Common myeloid progenitor, CD34-positive (primary cell): ENCODE results near the gene CSNK1G1.
"Not testable (repeated sequence)": the region's sequence is repeated elsewhere in the genome, so short reads cannot be mapped to it uniquely, and the experiment has no call there.

Experiments
- CTCF ChIA-PET: fragments of 350-600 bp; sonication (Branson Sonifier 250); formaldehyde crosslinking; loops from one replicate; lab custom pipeline; 2021; ENCODE audit warnings: antibody characterized with exemption; lab: Charles Lee
- POLR2A ChIA-PET: fragments of 350-600 bp; sonication (Branson Sonifier 250); formaldehyde crosslinking; loops from one replicate; lab custom pipeline; 2021; ENCODE audit warnings: antibody characterized with exemption; lab: Charles Lee
- DNase-seq, 3 donors: peaks; one replicate each; pipeline versions ENCODE4 v3.0.0 to v3.0.0-alpha.2; 2013
- H3K27ac ChIP-seq, 2 experiments: 1 replicate in 1 of 2; 2 replicates in 1 of 2; pipeline ENCODE4 v1.7.0; 2013; ENCODE audit warnings: inconsistent platforms in 2 of 2, low read length in 2 of 2, mild to moderate bottlenecking in 2 of 2, low read depth in 1 of 2, moderate library complexity in 1 of 2; ENCODE audit not compliant: severe bottlenecking in 2 of 2, insufficient read depth in 1 of 2, poor library complexity in 1 of 2
- H3K27me3 ChIP-seq, 5 experiments: replicated peaks in 2 of 5; 1 replicate in 3 of 5; 2 replicates in 2 of 5; pipeline versions ENCODE4 v1.6.1 to v1.7.0; 2013; ENCODE audit warnings: low read length in 4 of 5, mild to moderate bottlenecking in 2 of 5, moderate library complexity in 2 of 5, inconsistent platforms in 1 of 5; ENCODE audit not compliant: insufficient read depth in 5 of 5, control insufficient read depth in 4 of 5
- H3K36me3 ChIP-seq, 4 experiments: 1 replicate in 2 of 4; 2 replicates in 2 of 4; pipeline versions ENCODE4 v1.6.1 to v1.7.0; 2013; ENCODE audit warnings: low read length in 3 of 4, control low read depth in 1 of 4, mild to moderate bottlenecking in 1 of 4; ENCODE audit not compliant: control insufficient read depth in 4 of 4, insufficient read depth in 4 of 4
- H3K4me1 ChIP-seq, 4 experiments: 1 replicate in 3 of 4; 2 replicates in 1 of 4; pipeline versions ENCODE4 v1.6.1 to v1.7.1; 2013; ENCODE audit warnings: low read length in 3 of 4, mild to moderate bottlenecking in 3 of 4, control low read depth in 1 of 4, inconsistent platforms in 1 of 4, moderate library complexity in 1 of 4; ENCODE audit not compliant: control insufficient read depth in 4 of 4, insufficient read depth in 4 of 4; ENCODE audit errors: control extremely low read depth in 1 of 4
- H3K4me3 ChIP-seq, 7 experiments: 1 replicate in 4 of 7; 2 replicates in 3 of 7; pipeline versions ENCODE4 v1.5.1 to v1.7.0; 2013; ENCODE audit warnings: mild to moderate bottlenecking in 7 of 7, low read length in 6 of 7, moderate library complexity in 6 of 7, inconsistent platforms in 2 of 7, low read depth in 2 of 7, control low read depth in 1 of 7; ENCODE audit not compliant: insufficient read depth in 4 of 7, control insufficient read depth in 1 of 7; ENCODE audit errors: extremely low read depth in 1 of 7
- H3K9me3 ChIP-seq, 5 experiments: 1 replicate in 4 of 5; 2 replicates in 1 of 5; pipeline versions ENCODE4 v1.6.1 to v1.7.1; 2013; ENCODE audit warnings: low read length in 4 of 5, mild to moderate bottlenecking in 2 of 5, inconsistent platforms in 1 of 5, low read depth in 1 of 5, moderate library complexity in 1 of 5; ENCODE audit not compliant: control insufficient read depth in 4 of 5, insufficient read depth in 2 of 5; ENCODE audit errors: control extremely low read depth in 1 of 5
- WGBS: methylation state at CpG from one replicate; pipeline ENCODE4 v1.1.5; 2013; ENCODE audit not compliant: insufficient coverage; 5-methylcytosine and 5-hydroxymethylcytosine counted together

CSNK1G1 gene

DNA sequence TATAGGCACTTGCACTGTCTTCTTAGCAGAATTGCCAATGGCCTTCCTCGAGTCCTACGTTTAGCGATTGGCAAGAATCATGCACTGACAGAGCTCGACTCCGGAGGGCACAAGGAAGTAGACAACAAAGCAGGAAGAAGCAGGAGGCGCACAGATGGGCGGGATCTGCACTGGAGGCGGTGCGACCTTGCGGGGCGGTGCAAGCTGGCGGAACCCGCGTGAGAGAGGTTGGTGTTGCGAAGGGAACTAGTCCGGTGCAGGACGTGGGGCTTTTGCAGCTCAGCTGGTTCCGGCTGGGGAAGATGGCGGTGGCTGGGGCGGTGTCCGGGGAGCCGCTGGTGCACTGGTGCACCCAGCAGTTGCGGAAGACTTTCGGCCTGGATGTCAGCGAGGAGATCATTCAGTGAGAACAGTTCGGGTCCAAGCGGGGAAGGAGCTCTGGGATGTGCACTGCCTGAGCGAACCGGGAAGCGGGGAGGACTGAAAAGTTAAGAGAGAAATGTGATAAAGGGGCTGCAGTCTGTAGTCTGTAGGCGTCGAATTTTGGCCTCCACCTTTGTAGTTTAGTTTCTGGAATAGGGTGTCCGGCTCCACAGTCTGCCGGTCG, 31.7 kb upstream of the CSNK1G1 start, which contains the start of gene TRIP4:
Gene TRIP4, plus strand, starts transcription at position 275 of the 607 bp plus-strand sequence. Its CDS starts 28 bp downstream, at position 303.
- Histone ChIP-seq H3K27ac (peak within 1 kb of the TSS; percentile 37 to 74), H3K36me3 (peaks cover 0 to 2% (median 0%) of the 10 kb centered on the region in 4 experiments), H3K4me3 (peak within 1 kb of the TSS; percentile 85 to 100 (median 96)), H3K9me3 (no peaks in the 10 kb centered on the region), H3K4me1 (peaks cover 8 to 18% (median 11%) of the 10 kb centered on the region in 4 experiments), H3K27me3 (no peaks in the 10 kb centered on the region)
- ChIA-PET POLR2A (interaction anchor here (0.8 kb wide), 1 partner anchor 11 kb away, joined by 4 read pairs; no protein-coding TSS in a partner anchor), CTCF (interaction anchor here (0.5 to 1.6 kb wide), 3 partner anchors 32 to 266 kb away, joined by 3 to 4 read pairs (median 3); partner anchors contain the start of gene CSNK1G1)
- under 1% methylated on average over 30 of the region's 35 CpGs for WGBS
- peak; percentile 97 to 99 (median 99) for DNase-seq

GRCh38 chr15:64386291-64386690, 30.3 kb upstream of the CSNK1G1 start:
- no peaks in the 10 kb centered on the region for H3K27me3 ChIP-seq
- no peak for DNase-seq
- H3K27ac ChIP-seq: no peak overlapping the region
- peak overlapping the region in 1 of 7 experiments; percentile 100 for H3K4me3 ChIP-seq
- 80% methylated on average over 1 of the region's 7 CpGs for WGBS
- POLR2A ChIA-PET: no interaction called here
- H3K36me3 ChIP-seq: peaks cover 0 to 2% (median 0%) of the 10 kb centered on the region in 4 experiments
- peaks cover 11 to 18% (median 16%) of the 10 kb centered on the region in 4 experiments for H3K4me1 ChIP-seq
- no peaks in the 10 kb centered on the region for H3K9me3 ChIP-seq
- CTCF ChIA-PET: no interaction called here

- peaks cover 0 to 5% (median 0%) of the 10 kb centered on the region in 4 experiments for H3K36me3 ChIP-seq
- no peaks in the 10 kb centered on the region for H3K9me3 ChIP-seq
- no peak overlapping the region for H3K27ac ChIP-seq
- no peak for DNase-seq
- H3K4me3 ChIP-seq: no peak overlapping the region
- H3K27me3 ChIP-seq: no peaks in the 10 kb centered on the region
- H3K4me1 ChIP-seq: peaks cover 11 to 33% (median 29%) of the 10 kb centered on the region in 4 experiments
- ChIA-PET POLR2A (no interaction called here), CTCF (interaction anchor here (0.6 kb wide), 1 partner anchor 165 kb away, joined by 3 read pairs; no protein-coding TSS in a partner anchor)
- WGBS: no CpG with 5 or more reads among the region's 2 CpGs
Measured at GRCh38 chr15:64383760-64384159, 27.8 kb upstream of the CSNK1G1 start.

GRCh38 chr15:64381000-64381751, 25.2 kb upstream of the CSNK1G1 start, which contains the start of gene PCLAF:
Gene PCLAF, minus strand, starts transcription at chr15:64381441. Its CDS starts 70 bp downstream, at chr15:64381371.
- CTCF ChIA-PET: interaction anchor here (1.5 kb wide), 1 partner anchor 171 kb away, joined by 3 read pairs; no protein-coding TSS in a partner anchor
- peak; percentile 94 to 97 (median 97) for DNase-seq
- peak within 1 kb of the TSS; percentile 81 to 99 (median 91) for H3K4me3 ChIP-seq
- no peaks in the 10 kb centered on the region for H3K27me3 ChIP-seq
- H3K36me3 ChIP-seq: peaks cover 0 to 14% (median 1%) of the 10 kb centered on the region in 4 experiments
- H3K4me1 ChIP-seq: peaks cover 6 to 26% (median 17%) of the 10 kb centered on the region in 4 experiments
- peak within 1 kb of the TSS in 1 of 2 experiments; percentile 70 for H3K27ac ChIP-seq
- no peaks in the 10 kb centered on the region for H3K9me3 ChIP-seq
- 0% methylated on average over 34 of the region's 38 CpGs for WGBS
- POLR2A ChIA-PET: no interaction called here

DNA sequence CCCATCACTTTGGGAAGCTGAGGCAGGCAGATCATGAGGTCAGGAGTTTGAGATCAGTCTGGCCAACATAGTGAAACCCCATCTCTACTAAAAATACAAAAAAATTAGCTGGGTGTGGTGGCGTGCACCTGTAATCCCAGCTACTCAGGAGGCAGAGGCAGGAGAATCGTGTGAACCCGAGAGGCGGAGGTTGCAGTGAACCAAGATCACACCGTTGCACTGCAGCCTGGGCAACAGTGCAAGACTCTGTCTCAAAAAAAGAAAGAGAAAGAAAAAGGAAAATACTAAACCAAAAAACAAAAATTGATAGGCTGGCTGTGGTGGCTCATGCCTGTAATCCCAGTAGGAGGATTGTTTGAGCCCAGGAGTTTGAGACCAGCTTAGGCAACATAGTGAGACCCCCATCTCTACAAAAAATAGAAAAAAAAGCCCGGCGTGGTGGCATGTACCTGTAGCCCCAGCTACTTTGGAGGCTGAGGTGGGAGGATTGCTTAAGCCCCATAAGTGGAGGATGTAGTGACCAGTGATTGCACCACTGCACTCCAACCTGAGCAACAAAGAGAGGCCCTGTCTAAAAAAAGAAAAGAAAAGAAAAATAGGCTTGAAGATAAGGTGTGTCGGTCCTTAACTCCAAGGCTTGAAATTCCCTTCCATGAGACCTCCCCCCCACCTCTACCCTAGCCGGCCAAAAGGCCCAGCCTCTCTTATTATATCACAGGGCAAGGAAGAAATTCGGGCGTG, 24.3 kb upstream of the CSNK1G1 start:
- Histone ChIP-seq H3K27ac (peak overlapping the region in 1 of 2 experiments; percentile 70), H3K4me3 (peak overlapping the region; percentile 81 to 99 (median 91)), H3K4me1 (peaks cover 6 to 26% (median 17%) of the 10 kb centered on the region in 4 experiments), H3K36me3 (peaks cover 0 to 19% (median 3%) of the 10 kb centered on the region in 4 experiments)
- CTCF ChIA-PET: interaction anchor here (1.5 kb wide), 1 partner anchor 170 kb away, joined by 3 read pairs; no protein-coding TSS in a partner anchor
- POLR2A ChIA-PET, H3K27me3 ChIP-seq, H3K9me3 ChIP-seq, DNase-seq: not testable (repeated sequence)
- WGBS: 94% methylated on average over 6 of the region's 11 CpGs

GRCh38 chr15:64379216-64379960, 23.4 kb upstream of the CSNK1G1 start:
- no peaks in the 10 kb centered on the region for H3K27me3 ChIP-seq
- no peak for DNase-seq
- H3K36me3 ChIP-seq: peaks cover 0 to 27% (median 3%) of the 10 kb centered on the region in 4 experiments
- H3K4me3 ChIP-seq: peak overlapping the region in 1 of 7 experiments; percentile 91
- CTCF ChIA-PET: no interaction called here
- POLR2A ChIA-PET: no interaction called here
- no peaks in the 10 kb centered on the region for H3K9me3 ChIP-seq
- 94% methylated on average over 6 of the region's 9 CpGs for WGBS
- no peak overlapping the region for H3K27ac ChIP-seq
- peaks cover 6 to 26% (median 17%) of the 10 kb centered on the region in 4 experiments for H3K4me1 ChIP-seq
